Esophagus mucosa (tissue), 1 donor: ENCODE measurements around the gene ATP6V0B. TPM values are rescaled to one million over a fixed set of nuclear protein-coding genes. Genes with fewer than 3 reads are reported as not detected.

Source experiments
- ATAC-seq: fragments of 200-7000 bp; cut with Tn5 transposase; one replicate; pipeline ENCODE4 v1.9.1; 2020
- total RNA-seq: library from RNA; stranded (reverse); gene quantifications from one replicate; pipeline ENCODE4 v1.2.4, GENCODE V29; 2023
- donor health status: DM: yes; HTN: yes; CAD: no.

ATP6V0B gene
- total RNA-seq, 1 donor from 2014 or later: 95.7 TPM

DNA sequence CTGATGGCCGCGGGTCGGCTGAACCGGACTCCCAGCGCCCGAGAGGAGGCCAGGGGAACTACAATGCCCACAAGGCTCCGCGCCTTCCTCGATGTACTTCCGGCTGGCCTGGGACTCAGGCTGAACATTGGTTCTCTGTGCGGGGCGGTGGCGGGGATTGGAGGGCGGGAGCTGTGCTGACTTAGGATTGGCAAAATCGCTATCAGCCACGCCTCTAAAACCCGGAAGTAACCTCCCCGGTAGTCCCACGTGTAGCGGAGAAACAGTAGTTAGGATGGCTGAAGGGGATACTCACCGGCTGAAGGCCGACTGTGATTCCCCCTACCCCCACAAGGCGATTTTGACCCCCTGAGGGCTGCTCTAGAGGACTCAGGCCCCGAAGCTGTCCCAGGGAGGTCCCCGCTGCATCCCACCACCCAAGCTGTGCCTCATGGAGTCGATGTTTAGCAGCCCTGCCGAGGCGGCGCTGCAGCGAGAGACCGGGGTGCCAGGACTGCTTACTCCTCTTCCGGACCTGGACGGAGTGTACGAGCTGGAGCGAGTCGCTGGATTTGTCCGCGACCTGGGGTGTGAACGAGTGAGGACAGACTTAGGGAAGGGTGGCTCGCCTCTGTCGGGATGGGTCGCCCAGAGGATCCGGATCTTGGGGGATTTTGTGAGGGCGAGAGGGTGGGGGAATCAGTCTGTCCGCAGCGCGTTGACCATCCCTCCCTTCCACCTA, 4.9 kb upstream of the ATP6V0B start, which contains the start of gene DPH2:
DPH2 (plus strand) TSS at position 265 of the 721 bp plus-strand sequence; CDS start at position 431, 166 bp downstream.
- ATAC-seq: peak; percentile 87

DNA sequence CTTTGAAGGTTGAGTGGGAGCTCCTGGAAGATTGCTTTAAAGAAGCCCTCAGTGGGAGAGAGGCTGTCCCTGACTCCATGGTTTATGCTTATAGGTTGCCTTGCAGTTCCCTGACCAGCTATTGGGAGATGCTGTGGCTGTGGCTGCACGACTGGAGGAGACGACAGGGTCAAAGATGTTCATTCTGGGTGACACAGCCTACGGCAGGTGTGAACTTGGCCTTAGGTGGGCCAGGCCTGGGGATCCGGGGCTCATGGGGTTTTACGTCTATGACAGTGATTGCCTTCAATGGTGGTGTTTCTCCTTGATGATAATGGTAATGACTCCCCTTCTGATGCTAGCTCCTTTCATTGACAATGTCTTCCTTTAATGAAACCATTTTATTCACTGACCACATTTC, 4.3 kb upstream of the ATP6V0B start:
- no peak for ATAC-seq

DNA sequence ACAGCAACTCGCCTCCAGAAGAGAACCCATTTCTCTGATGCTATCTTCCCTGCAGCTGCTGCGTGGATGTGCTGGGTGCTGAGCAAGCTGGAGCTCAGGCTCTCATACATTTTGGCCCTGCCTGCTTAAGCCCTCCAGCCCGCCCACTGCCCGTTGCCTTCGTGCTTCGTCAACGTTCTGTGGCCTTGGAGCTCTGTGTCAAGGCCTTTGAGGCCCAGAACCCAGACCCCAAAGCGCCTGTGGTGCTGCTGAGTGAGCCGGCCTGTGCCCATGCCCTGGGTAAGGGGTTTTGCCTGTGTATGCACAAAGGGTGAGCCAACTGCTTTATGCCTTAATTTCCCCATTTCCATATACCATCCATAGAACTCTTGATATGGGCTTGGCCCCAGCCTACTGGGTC, 3.8 kb upstream of the ATP6V0B start:
- ATAC-seq: no peak

GRCh38 chr1:43971336-43971980, 3.3 kb upstream of the ATP6V0B start:
- no peak for ATAC-seq

GRCh38 chr1:43973981-43974442, 748 bp upstream of the ATP6V0B start:
- no peak for ATAC-seq

DNA sequence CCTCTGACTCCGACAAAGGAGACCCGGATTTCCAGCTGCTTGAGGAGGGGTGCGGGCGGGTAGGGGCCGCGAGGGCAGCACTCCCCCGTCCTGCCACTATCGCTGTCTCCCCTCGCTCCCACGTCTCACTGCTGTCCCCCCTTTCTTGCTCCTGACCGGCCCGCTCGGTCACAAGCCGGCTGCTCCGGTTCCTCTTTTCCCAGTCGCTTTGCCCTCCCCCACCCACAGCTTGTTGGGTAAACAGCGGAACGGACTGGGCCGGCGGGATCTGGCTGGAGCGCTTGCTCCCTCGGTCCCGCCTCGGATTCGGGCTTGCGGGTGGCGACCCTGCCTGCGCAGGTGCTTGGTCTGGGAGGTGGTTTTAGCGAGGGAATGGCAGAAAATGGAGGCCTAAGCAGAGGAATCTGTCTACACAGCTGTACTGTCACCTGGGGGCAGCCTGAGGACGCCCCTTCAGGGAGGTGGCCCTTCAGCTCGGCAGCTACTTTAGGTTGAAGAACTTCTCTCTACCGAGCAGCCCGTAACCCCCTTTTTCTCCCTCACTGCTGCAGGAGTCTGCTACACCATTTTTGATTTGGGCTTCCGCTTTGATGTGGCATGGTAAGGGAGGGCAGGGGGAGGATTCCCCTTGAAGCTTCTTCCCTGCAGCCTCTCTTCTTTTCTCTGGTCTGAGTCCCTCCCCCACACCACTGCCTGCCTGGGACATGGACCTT, 645 bp downstream of the ATP6V0B start:
- peak; percentile 26 for ATAC-seq

GRCh38 chr1:43976045-43976444, 1.3 kb downstream of the ATP6V0B start:
- no peak for ATAC-seq

GRCh38 chr1:43976890-43977289, 2.1 kb downstream of the ATP6V0B start:
- ATAC-seq: no peak

GRCh38 chr1:43977376-43978263, 2.9 kb downstream of the ATP6V0B start:
- no peak for ATAC-seq

DNA sequence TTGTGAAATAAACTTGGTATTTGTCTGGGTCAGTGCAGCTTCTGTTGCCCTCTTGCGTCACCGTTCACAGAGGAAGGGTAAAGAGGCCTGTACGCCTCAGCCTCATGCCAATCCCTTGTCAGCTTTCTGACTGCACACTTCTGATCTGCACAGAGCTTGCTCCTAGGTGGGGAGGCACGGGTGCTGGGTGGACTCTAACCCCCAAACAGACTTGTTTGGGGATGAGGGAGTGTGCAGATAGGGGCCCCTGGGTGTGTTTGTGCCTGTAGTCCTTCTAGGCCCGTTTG, 3.4 kb downstream of the ATP6V0B start:
- no peak for ATAC-seq

GRCh38 chr1:43978551-43979260, 3.9 kb downstream of the ATP6V0B start, which contains the start of gene B4GALT2:
TSS of gene B4GALT2 (plus strand) at chr1:43979210. CDS start at chr1:43981161, 1,951 bp downstream.
- ATAC-seq: no peak

DNA sequence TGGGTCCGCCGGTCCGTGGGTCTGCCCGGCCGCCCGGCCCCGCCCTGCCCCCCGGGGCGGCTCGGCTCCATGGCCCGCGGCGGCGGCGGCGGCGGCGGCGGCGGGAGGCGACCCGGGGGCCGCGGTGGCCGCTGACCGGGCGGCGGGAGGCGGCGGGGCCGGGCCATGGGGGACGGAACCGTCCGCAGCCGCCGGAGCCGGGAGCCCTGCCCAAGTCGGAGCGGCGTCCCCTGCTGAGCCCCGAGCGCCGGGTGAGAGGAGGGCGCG, 4.4 kb downstream of the ATP6V0B start:
- no peak for ATAC-seq

- ATAC-seq: peak; percentile 9
These were observed 4.9 kb downstream of the ATP6V0B start for GRCh38 chr1:43979528-43980254.

- ATAC-seq: peak; percentile 78
These were observed 5.7 kb downstream of the ATP6V0B start for GRCh38 chr1:43980255-43981134.

DNA sequence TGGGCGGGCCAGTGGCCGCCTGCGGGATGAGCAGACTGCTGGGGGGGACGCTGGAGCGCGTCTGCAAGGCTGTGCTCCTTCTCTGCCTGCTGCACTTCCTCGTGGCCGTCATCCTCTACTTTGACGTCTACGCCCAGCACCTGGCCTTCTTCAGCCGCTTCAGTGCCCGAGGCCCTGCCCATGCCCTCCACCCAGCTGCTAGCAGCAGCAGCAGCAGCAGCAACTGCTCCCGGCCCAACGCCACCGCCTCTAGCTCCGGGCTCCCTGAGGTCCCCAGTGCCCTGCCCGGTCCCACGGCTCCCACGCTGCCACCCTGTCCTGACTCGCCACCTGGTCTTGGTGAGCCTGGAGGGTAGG, 6.4 kb downstream of the ATP6V0B start:
- ATAC-seq: peak; percentile 50

- no peak for ATAC-seq
These were observed 6.9 kb downstream of the ATP6V0B start for GRCh38 chr1:43981636-43982035.

GRCh38 chr1:43982241-43982640, 7.5 kb downstream of the ATP6V0B start:
- ATAC-seq: no peak

DNA sequence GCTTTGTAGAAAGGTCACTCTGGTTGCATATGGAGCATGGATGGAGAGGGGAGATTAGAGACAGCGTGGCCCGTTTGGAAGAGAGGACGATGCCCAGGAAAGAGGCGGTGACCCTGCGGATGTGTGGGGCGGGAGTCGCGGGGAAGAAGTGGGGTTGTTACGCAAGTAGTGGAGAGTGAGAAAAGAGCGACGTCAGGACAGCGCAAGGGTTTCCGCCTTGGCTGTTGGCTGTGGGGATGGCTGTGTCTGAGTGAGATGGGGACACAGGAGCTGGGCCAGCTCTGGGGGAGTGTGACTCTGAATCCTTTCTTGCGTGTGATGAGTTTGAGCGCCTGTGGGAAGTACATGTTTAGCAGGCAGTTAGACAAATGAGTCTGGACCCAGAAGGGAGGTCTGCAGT, 8.0 kb downstream of the ATP6V0B start:
- ATAC-seq: no peak

DNA sequence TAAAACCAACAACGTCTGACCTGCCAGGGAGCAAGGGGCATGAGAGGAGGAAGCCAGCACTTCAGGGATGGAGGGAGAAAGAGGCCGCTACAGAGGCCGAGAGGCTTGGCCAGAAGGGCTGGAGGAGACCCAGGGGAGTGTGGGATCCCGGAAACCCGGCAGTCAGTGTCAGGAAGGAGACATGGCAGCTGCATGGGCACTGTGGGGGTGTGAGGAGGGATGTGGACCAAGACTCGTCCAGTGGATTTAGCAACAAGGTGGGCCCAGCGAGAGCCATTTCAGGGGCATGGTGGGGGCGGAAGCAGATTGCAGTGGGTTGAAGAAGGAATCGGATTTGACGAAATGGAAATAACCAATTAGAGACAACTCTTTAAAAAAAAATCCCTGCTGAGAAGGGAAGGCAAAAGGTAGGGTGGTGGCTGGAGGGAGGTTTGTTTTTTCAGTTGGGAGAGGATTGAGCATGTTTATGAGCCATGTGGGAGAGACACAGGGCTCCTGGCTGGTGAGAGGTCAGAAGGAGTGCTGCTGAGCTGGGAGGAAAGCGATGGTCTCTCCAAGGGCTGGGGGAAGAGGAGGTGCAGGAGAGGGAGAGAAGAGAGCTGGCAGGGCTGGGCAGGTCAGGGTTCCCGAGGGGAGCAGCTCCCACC, 8.6 kb downstream of the ATP6V0B start:
- ATAC-seq: no peak

DNA sequence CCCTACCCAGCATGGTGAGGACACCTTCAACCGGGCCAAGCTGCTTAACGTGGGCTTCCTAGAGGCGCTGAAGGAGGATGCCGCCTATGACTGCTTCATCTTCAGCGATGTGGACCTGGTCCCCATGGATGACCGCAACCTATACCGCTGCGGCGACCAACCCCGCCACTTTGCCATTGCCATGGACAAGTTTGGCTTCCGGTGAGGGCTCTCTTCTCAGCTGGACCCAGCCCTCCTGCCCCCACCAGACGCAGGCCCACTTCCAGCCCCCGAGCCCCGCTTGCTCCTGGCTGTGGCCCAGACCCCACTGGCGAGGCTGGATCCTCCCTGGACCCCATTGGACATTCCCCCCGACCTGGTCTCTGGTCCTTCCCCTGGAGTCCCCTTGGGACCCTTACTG, 10.1 kb downstream of the ATP6V0B start:
- no peak for ATAC-seq
